Measurements from ENCODE around the gene IL1R2.

IL1R2 gene

DNA sequence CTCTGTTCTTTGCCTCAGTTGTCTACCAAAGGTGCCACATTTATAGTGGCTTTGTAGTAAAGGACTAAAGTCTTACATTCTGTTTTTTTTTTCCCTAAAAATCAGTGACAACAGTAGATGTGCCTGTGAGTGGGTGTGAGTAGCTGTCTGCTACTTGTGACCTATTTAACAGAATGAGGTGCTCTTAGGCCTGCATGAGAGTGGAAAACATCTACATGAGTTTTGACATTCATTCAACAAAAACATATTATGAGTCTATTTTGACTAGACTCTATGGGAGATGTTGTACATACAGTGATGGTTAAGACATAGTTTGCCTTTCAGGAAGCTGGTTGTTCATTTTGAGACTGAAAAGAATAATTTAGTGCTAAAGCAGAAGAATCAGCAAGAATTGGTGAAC, 36.7 kb downstream of the IL1R2 start (continued):
- no peak for TF ChIP-seq ZBTB11 (tag by site-specific recombination; conservative IDR thresholded peaks at IDR 0.05; ENCODE audit: low read depth)
- TF ChIP-seq ZNF548 (tag by site-specific recombination; IDR thresholded peaks at IDR 0.05) = no peak

GRCh38 chr2:102029405-102029804, 37.6 kb downstream of the IL1R2 start:
- ChIA-PET CTCF (interaction anchor here (0.6 to 1.9 kb wide), 2 partner anchors 9 to 693 kb away, joined by 3 to 10 read pairs; no protein-coding TSS in a partner anchor), POLR2A (no interaction called here)
- TF ChIP-seq ZNF837 (tag by site-specific recombination; IDR thresholded peaks at IDR 0.05) = no peak
- TF ChIP-seq ZNF280D (tag by site-specific recombination; IDR thresholded peaks at IDR 0.05) = no peak
- no peak for TF ChIP-seq ZNF366 (tag by site-specific recombination; conservative IDR thresholded peaks at IDR 0.05)
- TF ChIP-seq, protein P1, sequence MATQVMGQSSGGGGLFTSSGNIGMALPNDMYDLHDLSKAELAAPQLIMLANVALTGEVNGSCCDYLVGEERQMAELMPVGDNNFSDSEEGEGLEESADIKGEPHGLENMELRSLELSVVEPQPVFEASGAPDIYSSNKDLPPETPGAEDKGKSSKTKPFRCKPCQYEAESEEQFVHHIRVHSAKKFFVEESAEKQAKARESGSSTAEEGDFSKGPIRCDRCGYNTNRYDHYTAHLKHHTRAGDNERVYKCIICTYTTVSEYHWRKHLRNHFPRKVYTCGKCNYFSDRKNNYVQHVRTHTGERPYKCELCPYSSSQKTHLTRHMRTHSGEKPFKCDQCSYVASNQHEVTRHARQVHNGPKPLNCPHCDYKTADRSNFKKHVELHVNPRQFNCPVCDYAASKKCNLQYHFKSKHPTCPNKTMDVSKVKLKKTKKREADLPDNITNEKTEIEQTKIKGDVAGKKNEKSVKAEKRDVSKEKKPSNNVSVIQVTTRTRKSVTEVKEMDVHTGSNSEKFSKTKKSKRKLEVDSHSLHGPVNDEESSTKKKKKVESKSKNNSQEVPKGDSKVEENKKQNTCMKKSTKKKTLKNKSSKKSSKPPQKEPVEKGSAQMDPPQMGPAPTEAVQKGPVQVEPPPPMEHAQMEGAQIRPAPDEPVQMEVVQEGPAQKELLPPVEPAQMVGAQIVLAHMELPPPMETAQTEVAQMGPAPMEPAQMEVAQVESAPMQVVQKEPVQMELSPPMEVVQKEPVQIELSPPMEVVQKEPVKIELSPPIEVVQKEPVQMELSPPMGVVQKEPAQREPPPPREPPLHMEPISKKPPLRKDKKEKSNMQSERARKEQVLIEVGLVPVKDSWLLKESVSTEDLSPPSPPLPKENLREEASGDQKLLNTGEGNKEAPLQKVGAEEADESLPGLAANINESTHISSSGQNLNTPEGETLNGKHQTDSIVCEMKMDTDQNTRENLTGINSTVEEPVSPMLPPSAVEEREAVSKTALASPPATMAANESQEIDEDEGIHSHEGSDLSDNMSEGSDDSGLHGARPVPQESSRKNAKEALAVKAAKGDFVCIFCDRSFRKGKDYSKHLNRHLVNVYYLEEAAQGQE (tag by site-specific recombination; IDR thresholded peaks at IDR 0.05) = no peak
- no peak for TF ChIP-seq ZNF274 (IDR thresholded peaks at IDR 0.05; ENCODE audit: low read length)
- TF ChIP-seq ZNF274 (tag by site-specific recombination; IDR thresholded peaks at IDR 0.05; ENCODE audit: borderline replicate concordance) = no peak
- no peak for TF ChIP-seq GLI2 (tag by site-specific recombination; IDR thresholded peaks at IDR 0.05; ENCODE audit: borderline replicate concordance, low read depth)
- no peak for TF ChIP-seq ZNF239 (tag by site-specific recombination; IDR thresholded peaks at IDR 0.05)
- no peak for TF ChIP-seq ZNF623 (tag by site-specific recombination; IDR thresholded peaks at IDR 0.05)
- TF ChIP-seq, protein P2, sequence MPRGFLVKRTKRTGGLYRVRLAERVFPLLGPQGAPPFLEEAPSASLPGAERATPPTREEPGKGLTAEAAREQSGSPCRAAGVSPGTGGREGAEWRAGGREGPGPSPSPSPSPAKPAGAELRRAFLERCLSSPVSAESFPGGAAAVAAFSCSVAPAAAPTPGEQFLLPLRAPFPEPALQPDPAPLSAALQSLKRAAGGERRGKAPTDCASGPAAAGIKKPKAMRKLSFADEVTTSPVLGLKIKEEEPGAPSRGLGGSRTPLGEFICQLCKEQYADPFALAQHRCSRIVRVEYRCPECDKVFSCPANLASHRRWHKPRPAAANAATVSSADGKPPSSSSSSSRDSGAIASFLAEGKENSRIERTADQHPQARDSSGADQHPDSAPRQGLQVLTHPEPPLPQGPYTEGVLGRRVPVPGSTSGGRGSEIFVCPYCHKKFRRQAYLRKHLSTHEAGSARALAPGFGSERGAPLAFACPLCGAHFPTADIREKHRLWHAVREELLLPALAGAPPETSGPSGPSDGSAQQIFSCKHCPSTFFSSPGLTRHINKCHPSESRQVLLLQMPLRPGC (tag by site-specific recombination; IDR thresholded peaks at IDR 0.05) = no peak
- no peak for TF ChIP-seq AEBP2 (tag by site-specific recombination; IDR thresholded peaks at IDR 0.05; ENCODE audit: borderline replicate concordance)
- no peak overlapping the region for H3K27ac ChIP-seq (ENCODE audit: extremely low read depth, low read depth, low read length)
- no peaks in the 10 kb centered on the region for H3K4me1 ChIP-seq (ENCODE audit: control insufficient read depth, insufficient read depth, low read length)
- no peak overlapping the region for H3K4me3 ChIP-seq (ENCODE audit: low read depth, low read length)
- H3K9me3 ChIP-seq (ENCODE audit: control insufficient read depth, insufficient read depth, low read depth, low read length) = no peaks in the 10 kb centered on the region
- no peaks in the 10 kb centered on the region for H3K36me3 ChIP-seq (ENCODE audit: control insufficient read depth in 2 of 2, insufficient read depth in 1 of 2, low read length in 2 of 2)

Data from HEK293 (cell line).